HG03095 (cell line): ENCODE results near the gene HBS1L.

Experiments used
- ATAC-seq: cut with Tn5 transposase; IDR thresholded peaks from one replicate; pipeline ENCODE4 v1.9.1; 2021; ENCODE audit warnings: moderate library complexity; ENCODE audit not compliant: unreplicated experiment

Gene HBS1L

GRCh38 chr6:134956032-134956431, 98.6 kb downstream of the HBS1L start:
- no peak for ATAC-seq

GRCh38 chr6:134954272-134955000, 100.2 kb downstream of the HBS1L start:
- no peak for ATAC-seq

DNA sequence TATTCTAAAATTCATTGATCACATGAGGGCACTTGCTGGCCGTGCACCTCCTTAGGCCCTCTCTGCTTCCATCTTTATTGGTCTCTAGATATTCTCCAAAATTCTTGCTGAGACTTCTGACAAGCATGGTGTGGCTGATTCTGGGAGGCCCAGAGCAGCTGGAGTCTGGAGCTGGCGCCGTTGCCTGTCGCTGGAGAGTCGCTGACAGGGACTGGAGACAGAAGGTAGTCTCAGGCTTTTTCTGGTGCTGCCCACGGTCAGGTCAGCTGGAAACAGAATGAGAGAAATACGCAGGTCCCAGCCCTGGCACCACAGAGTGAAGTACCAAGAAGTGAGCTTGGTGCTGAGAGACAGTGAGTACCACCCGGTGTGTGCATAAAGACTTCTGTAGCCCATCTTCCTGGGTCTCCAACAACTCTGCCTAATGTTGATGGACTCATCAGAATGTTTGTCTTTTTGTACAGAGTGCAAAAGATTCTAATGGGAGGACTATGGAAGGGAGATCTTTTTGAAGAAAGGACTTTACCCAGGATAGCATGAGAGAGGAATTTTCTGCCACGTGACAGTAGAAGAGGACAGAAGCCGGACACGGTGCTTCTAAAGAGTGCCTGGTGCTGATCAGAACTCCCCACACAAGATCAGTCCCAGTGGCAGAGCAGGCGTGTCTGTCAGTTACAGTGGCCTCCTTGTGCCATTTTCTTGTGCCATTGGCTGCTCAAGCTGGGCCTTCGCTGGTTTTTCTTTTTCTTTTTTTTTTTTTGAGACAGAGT, 102.9 kb downstream of the HBS1L start:
- ATAC-seq = no peak

GRCh38 chr6:134950482-134950881, 104.1 kb downstream of the HBS1L start:
- no peak for ATAC-seq

DNA sequence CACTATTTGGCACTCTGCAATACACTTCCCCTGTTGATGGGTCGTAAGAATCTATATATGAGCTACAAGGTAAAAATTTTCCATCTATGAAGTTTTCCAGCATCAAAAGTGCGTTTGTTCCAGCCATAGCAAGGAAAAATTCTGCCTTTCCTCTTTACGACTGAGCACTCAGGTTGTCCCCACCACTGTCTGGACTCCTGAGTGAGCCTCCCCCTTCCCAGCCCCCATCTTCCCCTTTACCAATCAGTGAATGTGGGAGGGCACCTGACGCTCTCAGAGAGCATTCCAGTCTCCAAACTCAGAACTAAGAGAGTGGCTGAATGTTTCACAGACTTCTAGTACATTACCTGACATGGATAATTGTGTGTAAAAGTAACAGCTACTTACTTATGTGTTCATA, 104.7 kb downstream of the HBS1L start, which contains the start of gene ALDH8A1:
TSS of gene ALDH8A1 (minus strand) at position 175 of the 400 bp plus-strand sequence. CDS start at position 127, 48 bp downstream.
- no peak for ATAC-seq

DNA sequence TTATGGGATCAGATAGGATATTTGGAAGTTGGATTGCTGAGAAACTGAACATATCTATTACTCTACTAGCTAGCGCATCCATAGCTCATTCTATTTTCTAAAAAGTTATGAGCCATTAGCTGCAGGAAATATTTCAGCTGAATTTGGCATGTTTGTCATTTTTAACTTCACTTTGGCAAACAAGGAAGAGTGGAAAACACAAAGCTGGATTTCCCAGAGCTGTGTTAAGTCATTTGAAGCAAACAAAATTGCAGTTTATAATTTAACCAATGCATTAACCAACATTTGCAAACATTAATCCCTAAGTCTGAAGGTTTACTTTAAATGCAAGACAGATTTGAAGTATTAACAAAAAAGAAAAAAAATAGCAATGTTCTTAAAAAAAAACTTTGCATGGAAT, 105.9 kb downstream of the HBS1L start:
- no peak for ATAC-seq

- ATAC-seq = no peak
Observed at GRCh38 chr6:134948142-134948541, 106.5 kb downstream of the HBS1L start.

- no peak for ATAC-seq
Observed at GRCh38 chr6:134945045-134945444, 109.6 kb downstream of the HBS1L start.

DNA sequence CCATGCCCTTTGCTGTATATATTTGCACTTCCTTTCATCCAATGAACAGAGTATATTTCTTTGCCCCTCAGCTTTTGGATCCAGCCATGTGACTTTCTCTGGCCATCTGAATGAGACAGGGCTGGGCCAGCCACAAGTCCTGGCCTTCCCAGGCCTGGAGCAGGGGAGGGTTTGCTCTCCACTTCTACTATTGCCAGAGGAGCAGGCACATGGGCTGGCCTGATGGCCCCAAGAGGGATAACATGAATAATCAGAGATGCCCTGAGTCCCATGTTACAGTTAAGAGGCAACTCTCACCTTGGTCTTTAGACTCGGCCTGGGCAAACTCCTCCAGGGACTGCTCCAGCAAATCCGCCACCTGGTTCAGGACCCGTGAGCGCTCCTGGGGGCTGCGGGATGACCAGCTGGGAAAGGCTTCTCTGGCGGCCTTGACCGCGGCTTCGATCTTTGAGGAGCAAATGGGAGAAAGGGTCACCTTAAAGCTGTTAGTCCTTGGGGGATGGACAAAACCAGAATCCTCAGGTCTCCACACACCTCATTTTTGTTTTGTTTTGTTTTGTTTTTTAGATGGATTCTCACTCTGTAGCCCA, 111.0 kb downstream of the HBS1L start:
- no peak for ATAC-seq

DNA sequence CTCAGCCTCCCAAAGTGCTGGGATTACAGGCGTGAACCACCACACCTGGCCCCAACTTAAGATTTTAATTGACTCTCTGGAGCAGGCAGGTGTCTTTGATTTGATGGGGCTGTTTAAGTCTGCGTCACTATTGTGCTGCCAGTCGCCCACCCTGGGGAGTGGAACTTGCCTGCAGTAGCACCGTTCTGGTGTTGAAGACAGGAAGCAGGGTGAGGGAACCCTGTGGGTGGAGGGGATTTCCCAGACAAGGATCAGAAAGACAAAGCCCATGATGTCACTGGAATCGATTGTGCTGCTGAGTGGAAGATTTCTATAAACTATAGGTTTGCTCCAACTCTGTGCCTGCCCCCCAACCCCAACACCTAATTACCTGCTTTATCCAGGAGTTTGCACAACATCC, 115.7 kb downstream of the HBS1L start:
- ATAC-seq = no peak

DNA sequence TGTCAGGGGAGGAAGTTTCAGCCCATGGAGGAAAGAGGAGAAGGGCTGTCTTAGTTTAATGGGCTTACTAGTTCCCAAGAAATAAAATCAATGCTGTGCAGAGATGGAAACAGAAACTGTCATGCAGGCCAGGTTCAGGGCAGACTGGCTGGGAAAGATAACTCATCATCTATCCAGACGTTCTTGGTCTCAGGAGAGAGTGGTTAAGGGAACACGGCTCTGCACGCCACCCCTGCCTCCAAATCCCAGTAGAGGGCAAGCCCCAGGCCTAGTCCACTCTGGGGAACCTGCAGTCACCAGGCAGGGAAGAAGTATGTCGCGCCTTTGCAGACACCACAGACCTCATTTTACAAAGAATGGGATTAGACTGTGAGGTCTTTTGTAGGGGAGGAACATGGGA, 117.2 kb downstream of the HBS1L start:
- ATAC-seq = no peak

GRCh38 chr6:134936931-134937330, 117.7 kb downstream of the HBS1L start:
- no peak for ATAC-seq

DNA sequence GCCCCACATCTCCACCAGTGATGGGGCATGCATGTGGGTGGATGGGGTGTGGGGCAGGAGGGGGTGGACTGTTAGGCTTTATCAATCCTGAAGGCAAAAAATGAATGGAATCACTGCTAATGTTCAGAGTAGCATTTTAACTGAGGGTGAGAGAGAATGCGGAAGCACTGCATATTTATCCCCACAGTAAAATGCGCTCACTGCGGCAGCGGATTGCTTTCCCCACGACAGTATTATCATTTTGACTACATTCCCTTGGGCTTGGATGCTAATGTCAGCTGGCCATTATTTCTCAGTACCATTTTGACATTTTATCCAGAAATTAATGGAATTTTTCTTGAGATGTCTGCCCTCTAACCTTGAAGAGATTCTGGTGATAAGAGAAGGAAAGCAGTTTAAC, 118.1 kb downstream of the HBS1L start:
- no peak for ATAC-seq

GRCh38 chr6:134934793-134935485, 119.7 kb downstream of the HBS1L start:
- no peak for ATAC-seq

- no peak for ATAC-seq
Observed at GRCh38 chr6:134932535-134933470, 121.8 kb downstream of the HBS1L start.

DNA sequence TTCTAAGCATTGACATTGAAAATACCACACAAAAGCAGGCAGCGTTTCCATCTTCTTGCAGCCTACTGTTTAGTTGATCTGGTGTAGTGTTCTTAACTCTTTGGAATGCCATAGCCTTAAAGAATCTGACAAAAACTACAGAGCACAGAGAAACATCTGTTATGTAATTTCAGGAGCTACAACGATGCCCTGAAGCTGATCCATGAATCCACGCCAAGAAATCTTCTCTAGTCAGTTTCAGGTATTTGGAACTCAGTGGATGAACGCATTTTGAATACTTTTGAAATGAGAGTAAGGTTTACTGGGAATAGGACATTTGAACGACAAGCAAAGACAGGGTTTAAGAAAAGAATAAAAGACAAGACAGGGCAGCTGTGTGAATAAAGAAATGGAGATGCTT, 122.5 kb downstream of the HBS1L start:
- ATAC-seq = no peak

- ATAC-seq = no peak
Observed at GRCh38 chr6:134930463-134930862, 124.2 kb downstream of the HBS1L start.

DNA sequence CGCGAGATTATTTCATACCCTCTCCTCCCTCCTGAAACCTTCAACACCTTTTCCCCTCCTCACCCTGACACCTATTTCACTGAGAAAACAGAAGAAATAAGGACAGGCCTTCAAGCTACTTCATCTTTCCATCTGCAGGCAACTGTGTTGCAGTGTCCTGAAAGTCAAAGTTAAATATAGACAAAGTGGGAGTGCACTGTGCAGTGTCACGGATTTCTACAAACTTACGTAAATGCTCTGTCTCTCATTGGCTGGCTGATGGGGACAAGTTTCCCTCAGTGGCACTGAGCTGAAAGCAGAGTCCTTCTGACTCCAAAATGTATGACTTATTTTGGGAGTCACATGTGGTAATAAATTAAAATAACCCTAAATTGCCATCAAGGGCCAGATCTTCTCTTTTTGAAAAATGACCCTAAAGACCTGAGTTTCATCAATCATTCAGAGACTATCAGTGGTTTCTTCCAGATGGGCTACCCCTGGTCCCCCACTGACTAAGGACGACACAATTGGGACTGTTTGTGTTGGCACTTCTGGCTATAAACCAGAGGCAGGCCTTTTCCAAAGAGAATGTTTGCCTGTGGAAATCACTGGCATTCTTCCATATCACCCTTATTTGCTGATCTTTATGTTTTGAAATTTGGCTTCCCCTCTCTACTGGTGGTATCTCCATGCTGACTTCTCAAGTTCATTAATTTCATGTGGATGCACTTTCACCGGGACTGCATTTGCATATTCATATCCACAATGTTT, 126.3 kb downstream of the HBS1L start:
- no peak for ATAC-seq

DNA sequence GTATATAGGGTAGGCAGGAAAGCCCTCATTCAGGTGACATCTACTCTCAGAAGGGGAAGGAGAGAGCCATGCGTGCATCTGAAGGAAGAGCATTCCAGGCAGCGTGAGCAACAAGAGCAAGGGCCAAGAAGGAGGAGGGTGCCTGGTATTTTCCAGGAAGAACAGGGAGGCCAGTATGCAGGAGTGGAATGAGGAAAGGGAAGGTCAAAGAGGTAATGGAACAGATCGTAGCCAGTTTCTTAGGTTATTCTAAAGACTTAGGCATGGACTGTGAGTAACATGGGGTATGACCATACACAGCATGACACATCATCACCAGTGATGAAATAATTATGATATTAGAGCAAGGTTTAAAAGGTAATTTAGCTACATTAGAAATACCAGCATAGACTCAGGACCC, 128.8 kb downstream of the HBS1L start:
- no peak for ATAC-seq
